Liver (tissue), 9 donors: Measurements from ENCODE around the gene ENDOU. TPM values are rescaled to one million over a fixed set of nuclear protein-coding genes. Genes with fewer than 3 reads are reported as not detected.

Experiments
- DNase-seq: peaks from one replicate; pipeline ENCODE4 v3.0.0-alpha.2; 2017; ENCODE audit warnings: low spot score
- H3K27ac ChIP-seq, 2 donors: one replicate each; pipeline ENCODE4 v1.7.0; 2013; ENCODE audit warnings: inconsistent platforms in 2 of 2, low read length in 2 of 2, control low read depth in 1 of 2, low read depth in 1 of 2, mild to moderate bottlenecking in 1 of 2
- H3K27me3 ChIP-seq, 4 donors: one replicate each; pipeline versions ENCODE4 v1.6.1 to v1.7.0; 2013; ENCODE audit warnings: low read length in 3 of 4, inconsistent platforms in 1 of 4, mild to moderate bottlenecking in 1 of 4, moderate library complexity in 1 of 4; ENCODE audit not compliant: control insufficient read depth in 4 of 4, insufficient read depth in 4 of 4
- H3K36me3 ChIP-seq, 4 donors: one replicate each; pipeline versions ENCODE4 v1.6.1 to v1.7.0; 2013; ENCODE audit warnings: low read length in 3 of 4, mild to moderate bottlenecking in 3 of 4, low read depth in 1 of 4, moderate library complexity in 1 of 4; ENCODE audit not compliant: control insufficient read depth in 4 of 4, insufficient read depth in 3 of 4
- H3K4me1 ChIP-seq, 4 donors: one replicate each; pipeline versions ENCODE4 v1.6.1 to v1.7.0; 2013; ENCODE audit warnings: low read length in 3 of 4, mild to moderate bottlenecking in 3 of 4, moderate library complexity in 1 of 4; ENCODE audit not compliant: control insufficient read depth in 4 of 4, insufficient read depth in 4 of 4
- H3K4me3 ChIP-seq, 3 donors: one replicate each; pipeline versions ENCODE4 v1.6.1 to v1.7.0; 2013; ENCODE audit warnings: low read length in 3 of 3, control low read depth in 1 of 3, low read depth in 1 of 3, mild to moderate bottlenecking in 1 of 3
- H3K9ac ChIP-seq, 2 donors: one replicate each; pipeline ENCODE4 v1.7.0; 2013; ENCODE audit warnings: low read length in 2 of 2, mild to moderate bottlenecking in 2 of 2, moderate library complexity in 2 of 2, control low read depth in 1 of 2, low read depth in 1 of 2
- H3K9me3 ChIP-seq, 4 donors: one replicate each; pipeline versions ENCODE4 v1.6.1 to v1.7.0; 2013; ENCODE audit warnings: low read length in 3 of 4; ENCODE audit not compliant: control insufficient read depth in 4 of 4
- EGR1 ChIP-seq, 2 donors: IDR thresholded peaks; 2 replicates each; pipeline ENCODE4 v1.6.1; 2016 to 2018; ENCODE audit warnings: antibody characterized with exemption in 2 of 2, low read depth in 2 of 2
- FOXA1 ChIP-seq: IDR thresholded peaks from 2 replicates; pipeline ENCODE4 v1.6.1; 2016; ENCODE audit warnings: antibody characterized with exemption
- FOXA2 ChIP-seq: IDR thresholded peaks from 2 replicates; pipeline ENCODE4 v1.6.1; 2016; ENCODE audit warnings: antibody characterized with exemption
- HNF4A ChIP-seq, 2 donors: conservative IDR thresholded peaks; 2 replicates each; pipeline ENCODE4 v1.6.1; 2016; ENCODE audit warnings: antibody characterized with exemption in 2 of 2, mild to moderate bottlenecking in 2 of 2
- HNF4G ChIP-seq: IDR thresholded peaks from 2 replicates; pipeline ENCODE4 v1.6.1; 2016; ENCODE audit warnings: antibody characterized with exemption
- JUND ChIP-seq, 2 donors: IDR thresholded peaks; 2 replicates each; pipeline ENCODE4 v1.6.1; 2016; ENCODE audit warnings: antibody characterized with exemption in 2 of 2
- NR2F2 ChIP-seq: IDR thresholded peaks from 2 replicates; pipeline ENCODE4 v1.6.1; 2016; ENCODE audit warnings: antibody characterized with exemption
- RAD21 ChIP-seq, 2 donors: IDR thresholded peaks; 2 replicates each; pipeline ENCODE4 v1.6.1; 2016; ENCODE audit warnings: antibody characterized with exemption in 2 of 2, mild to moderate bottlenecking in 2 of 2
- REST ChIP-seq: IDR thresholded peaks from 2 replicates; pipeline ENCODE4 v1.6.1; 2016; ENCODE audit warnings: antibody characterized with exemption, mild to moderate bottlenecking
- RXRA ChIP-seq, 2 donors: IDR thresholded peaks; 2 replicates each; pipeline ENCODE4 v1.6.1; 2017 to 2018; ENCODE audit warnings: antibody characterized with exemption in 2 of 2, mild to moderate bottlenecking in 1 of 2
- SP1 ChIP-seq: IDR thresholded peaks from 2 replicates; pipeline ENCODE4 v1.6.1; 2018; ENCODE audit warnings: antibody characterized with exemption, mild to moderate bottlenecking
- YY1 ChIP-seq: IDR thresholded peaks from 2 replicates; pipeline ENCODE4 v1.6.1; 2016; ENCODE audit warnings: antibody characterized with exemption, mild to moderate bottlenecking
- WGBS: extraction: QIAGEN DNeasy Blood & Tissue Kit; methylation state at CpG from one replicate; pipeline ENCODE4 v1.1.7; 2013; 5-methylcytosine and 5-hydroxymethylcytosine counted together
- polyA plus RNA-seq, 2 donors: library from polyadenylated mRNA; stranded (reverse) in 1 of 2; unstranded in 1 of 2; fragments of 200-250 nt in 1 of 2; fragments of >200 nt in 1 of 2; fragmentation: Nextera tagmentation in 1 of 2; extraction: Ambion mirVana in 1 of 2; gene quantifications; one replicate each; pipeline versions ENCODE4 v1.2.1 to v1.2.3, GENCODE V29; 2013 to 2015
- total RNA-seq, 2 donors: library from RNA; depleted of rRNA; stranded (reverse); fragments of >200 nt; gene quantifications; one replicate each; pipeline ENCODE4 v1.2.3, GENCODE V29; 2014
- TF ChIP-seq, protein P1 (sequence below): IDR thresholded peaks from 2 replicates; pipeline ENCODE4 v1.6.1; 2016; ENCODE audit warnings: antibody characterized with exemption
- TF ChIP-seq, protein P2 (sequence below): fragments of 150-350 bp; IDR thresholded peaks from 2 replicates; pipeline ENCODE4 v1.5.1; 2017; ENCODE audit warnings: improper control_type of control experiment, low read depth, low read length; ENCODE audit not compliant: missing input control
- TF ChIP-seq, protein P3 (sequence below): IDR thresholded peaks from 2 replicates; pipeline ENCODE4 v1.6.1; 2016; ENCODE audit warnings: antibody characterized with exemption
- donor health status: healthy.
- donor health status: healthy.
- donor health status: healthy.
- donor health status: healthy.
- donor health status: healthy.

Gene ENDOU
- total and polyA plus RNA-seq, 4 donors, result 0.25 TPM; not detected in 3

GRCh38 chr12:47730341-47730744, 5.1 kb upstream of the ENDOU start (continued):
- TF ChIP-seq REST (no peak), NR2F2 (no peak), FOXA2 (no peak), JUND (IDR thresholded peaks at IDR 0.05) (no peak), RXRA (IDR thresholded peaks at IDR 0.05) (no peak), RAD21 (IDR thresholded peaks at IDR 0.05) (no peak), HNF4G (no peak), SP1 (no peak), HNF4A (conservative IDR thresholded peaks at IDR 0.05) (no peak)
- TF ChIP-seq, protein P1, sequence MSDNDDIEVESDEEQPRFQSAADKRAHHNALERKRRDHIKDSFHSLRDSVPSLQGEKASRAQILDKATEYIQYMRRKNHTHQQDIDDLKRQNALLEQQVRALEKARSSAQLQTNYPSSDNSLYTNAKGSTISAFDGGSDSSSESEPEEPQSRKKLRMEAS, result no peak

DNA sequence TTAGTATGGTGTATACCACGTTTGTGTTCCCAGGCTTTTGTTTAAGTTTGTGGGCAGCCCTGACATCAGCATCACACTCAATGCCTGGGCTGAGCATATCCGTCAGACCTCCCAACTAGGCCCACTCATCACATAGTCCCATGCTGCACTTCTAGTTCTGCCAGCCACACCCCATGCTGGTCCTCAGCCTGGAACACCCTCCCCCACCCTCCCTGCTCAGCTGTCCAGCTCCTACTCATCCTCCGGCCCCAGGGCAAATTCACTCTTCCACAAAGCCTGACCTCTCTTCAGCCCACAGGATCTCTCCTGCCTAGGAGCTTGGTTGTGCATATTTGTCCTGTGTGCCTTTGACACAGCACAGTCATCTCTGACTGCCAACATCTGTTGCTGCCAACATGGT, 3.9 kb upstream of the ENDOU start:
- H3K4me1 ChIP-seq, result peaks cover 0 to 18% (median 8%) of the 10 kb centered on the region in 4 donors
- H3K9ac ChIP-seq, result no peak overlapping the region
- TF ChIP-seq SP1 (no peak), FOXA1 (no peak), HNF4G (no peak), EGR1 (IDR thresholded peaks at IDR 0.05; ENCODE audit: low read depth in 2 of 2) (no peak), YY1 (no peak), HNF4A (conservative IDR thresholded peaks at IDR 0.05) (no peak), RAD21 (IDR thresholded peaks at IDR 0.05) (no peak)
- TF ChIP-seq, protein P2, sequence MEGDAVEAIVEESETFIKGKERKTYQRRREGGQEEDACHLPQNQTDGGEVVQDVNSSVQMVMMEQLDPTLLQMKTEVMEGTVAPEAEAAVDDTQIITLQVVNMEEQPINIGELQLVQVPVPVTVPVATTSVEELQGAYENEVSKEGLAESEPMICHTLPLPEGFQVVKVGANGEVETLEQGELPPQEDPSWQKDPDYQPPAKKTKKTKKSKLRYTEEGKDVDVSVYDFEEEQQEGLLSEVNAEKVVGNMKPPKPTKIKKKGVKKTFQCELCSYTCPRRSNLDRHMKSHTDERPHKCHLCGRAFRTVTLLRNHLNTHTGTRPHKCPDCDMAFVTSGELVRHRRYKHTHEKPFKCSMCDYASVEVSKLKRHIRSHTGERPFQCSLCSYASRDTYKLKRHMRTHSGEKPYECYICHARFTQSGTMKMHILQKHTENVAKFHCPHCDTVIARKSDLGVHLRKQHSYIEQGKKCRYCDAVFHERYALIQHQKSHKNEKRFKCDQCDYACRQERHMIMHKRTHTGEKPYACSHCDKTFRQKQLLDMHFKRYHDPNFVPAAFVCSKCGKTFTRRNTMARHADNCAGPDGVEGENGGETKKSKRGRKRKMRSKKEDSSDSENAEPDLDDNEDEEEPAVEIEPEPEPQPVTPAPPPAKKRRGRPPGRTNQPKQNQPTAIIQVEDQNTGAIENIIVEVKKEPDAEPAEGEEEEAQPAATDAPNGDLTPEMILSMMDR, result no peak
- TF ChIP-seq, protein P3, sequence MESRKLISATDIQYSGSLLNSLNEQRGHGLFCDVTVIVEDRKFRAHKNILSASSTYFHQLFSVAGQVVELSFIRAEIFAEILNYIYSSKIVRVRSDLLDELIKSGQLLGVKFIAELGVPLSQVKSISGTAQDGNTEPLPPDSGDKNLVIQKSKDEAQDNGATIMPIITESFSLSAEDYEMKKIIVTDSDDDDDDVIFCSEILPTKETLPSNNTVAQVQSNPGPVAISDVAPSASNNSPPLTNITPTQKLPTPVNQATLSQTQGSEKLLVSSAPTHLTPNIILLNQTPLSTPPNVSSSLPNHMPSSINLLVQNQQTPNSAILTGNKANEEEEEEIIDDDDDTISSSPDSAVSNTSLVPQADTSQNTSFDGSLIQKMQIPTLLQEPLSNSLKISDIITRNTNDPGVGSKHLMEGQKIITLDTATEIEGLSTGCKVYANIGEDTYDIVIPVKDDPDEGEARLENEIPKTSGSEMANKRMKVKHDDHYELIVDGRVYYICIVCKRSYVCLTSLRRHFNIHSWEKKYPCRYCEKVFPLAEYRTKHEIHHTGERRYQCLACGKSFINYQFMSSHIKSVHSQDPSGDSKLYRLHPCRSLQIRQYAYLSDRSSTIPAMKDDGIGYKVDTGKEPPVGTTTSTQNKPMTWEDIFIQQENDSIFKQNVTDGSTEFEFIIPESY, result no peak
- WGBS, result 63% methylated on average over 3 of the region's 3 CpGs
- H3K36me3 ChIP-seq, result no peaks in the 10 kb centered on the region
- no peak overlapping the region for H3K27ac ChIP-seq
- DNase-seq, result no peak
- no peak overlapping the region for H3K4me3 ChIP-seq
- H3K9me3 ChIP-seq, result no peaks in the 10 kb centered on the region
- no peaks in the 10 kb centered on the region for H3K27me3 ChIP-seq
